WI38 (cell line): ENCODE measurements around the gene ZDHHC11B.

Experiments used
- H3K4me3 ChIP-seq: 2 replicates; pipeline ENCODE4 v1.5.1; 2011; ENCODE audit warnings: low read depth, mild to moderate bottlenecking, control low read depth, low read length
- CTCF ChIP-seq: IDR thresholded peaks from 2 replicates; pipeline ENCODE4 v1.5.1; 2012; ENCODE audit warnings: low read depth, mild to moderate bottlenecking, control low read depth, low read length

ZDHHC11B gene

GRCh38 chr5:761059-761771, 23.3 kb downstream of the ZDHHC11B start:
- no peak for TF ChIP-seq CTCF
- no peak overlapping the region for H3K4me3 ChIP-seq

- no peak overlapping the region for H3K4me3 ChIP-seq
- no peak for TF ChIP-seq CTCF
These were observed 24.0 kb downstream of the ZDHHC11B start for GRCh38 chr5:760363-761058.

- no peak overlapping the region for H3K4me3 ChIP-seq
- no peak for TF ChIP-seq CTCF
These were observed 24.7 kb downstream of the ZDHHC11B start for GRCh38 chr5:759781-760362.

- H3K4me3 ChIP-seq = no peak overlapping the region
- no peak for TF ChIP-seq CTCF
These were observed 25.3 kb downstream of the ZDHHC11B start for GRCh38 chr5:759111-759751.

GRCh38 chr5:758698-759053, 25.9 kb downstream of the ZDHHC11B start:
- no peak for TF ChIP-seq CTCF

GRCh38 chr5:757931-758697, 26.4 kb downstream of the ZDHHC11B start:
- no peak for TF ChIP-seq CTCF

More at GRCh38 chr5:758698-759053, 25.9 kb downstream of the ZDHHC11B start:
- H3K4me3 ChIP-seq = no peak overlapping the region

More at GRCh38 chr5:757931-758697, 26.4 kb downstream of the ZDHHC11B start:
- no peak overlapping the region for H3K4me3 ChIP-seq
